Endothelial cell (in vitro differentiated cells): Measurements from ENCODE around the gene ZIC2. TPM values are rescaled to one million over a fixed set of nuclear protein-coding genes. Genes with fewer than 3 reads are reported as not detected.

Source experiments
- DNase-seq: peaks from one replicate; pipeline ENCODE4 v3.0.0; 2021; ENCODE audit warnings: low spot score
- H3K27ac Mint-ChIP-seq: one replicate; pipeline ENCODE4 v1.8.0; 2021; ENCODE audit warnings: mixed read lengths, inconsistent platforms; ENCODE audit not compliant: unreplicated experiment
- H3K27me3 Mint-ChIP-seq: one replicate; pipeline ENCODE4 v1.8.0; 2021; ENCODE audit warnings: mild to moderate bottlenecking, moderate library complexity, mixed read lengths, inconsistent platforms; ENCODE audit not compliant: unreplicated experiment
- H3K36me3 Mint-ChIP-seq: one replicate; pipeline ENCODE4 v1.8.0; 2021; ENCODE audit warnings: mild to moderate bottlenecking, low read depth, mixed read lengths, inconsistent platforms; ENCODE audit not compliant: unreplicated experiment
- H3K4me1 Mint-ChIP-seq: one replicate; pipeline ENCODE4 v1.8.0; 2021; ENCODE audit warnings: mild to moderate bottlenecking, mixed read lengths, inconsistent platforms; ENCODE audit not compliant: unreplicated experiment
- H3K4me3 Mint-ChIP-seq: one replicate; pipeline ENCODE4 v1.8.0; 2021; ENCODE audit warnings: mild to moderate bottlenecking, mixed read lengths, inconsistent platforms; ENCODE audit not compliant: unreplicated experiment
- H3K9me3 Mint-ChIP-seq: one replicate; pipeline ENCODE4 v1.8.0; 2021; ENCODE audit warnings: mixed read lengths, inconsistent platforms; ENCODE audit not compliant: unreplicated experiment
- total RNA-seq: library from RNA; stranded (reverse); fragmentation: NEBNext Ultra II Directional; extraction: Animal tissue kit (Norgen Biotek cat#: 25700); gene quantifications from one replicate; pipeline ENCODE4 v1.2.1, GENCODE V29; 2021; ENCODE audit not compliant: unreplicated experiment
- TF ChIP-seq, protein P1 (sequence below): fragments of 200-600 bp; sonication (generic); IDR thresholded peaks from one replicate; pipeline ENCODE4 v1.5.0; 2021; ENCODE audit warnings: antibody characterized with exemption; ENCODE audit not compliant: unreplicated experiment

Gene ZIC2
- total RNA-seq, 1 donor from 2014 or later, result 3.8 TPM

DNA sequence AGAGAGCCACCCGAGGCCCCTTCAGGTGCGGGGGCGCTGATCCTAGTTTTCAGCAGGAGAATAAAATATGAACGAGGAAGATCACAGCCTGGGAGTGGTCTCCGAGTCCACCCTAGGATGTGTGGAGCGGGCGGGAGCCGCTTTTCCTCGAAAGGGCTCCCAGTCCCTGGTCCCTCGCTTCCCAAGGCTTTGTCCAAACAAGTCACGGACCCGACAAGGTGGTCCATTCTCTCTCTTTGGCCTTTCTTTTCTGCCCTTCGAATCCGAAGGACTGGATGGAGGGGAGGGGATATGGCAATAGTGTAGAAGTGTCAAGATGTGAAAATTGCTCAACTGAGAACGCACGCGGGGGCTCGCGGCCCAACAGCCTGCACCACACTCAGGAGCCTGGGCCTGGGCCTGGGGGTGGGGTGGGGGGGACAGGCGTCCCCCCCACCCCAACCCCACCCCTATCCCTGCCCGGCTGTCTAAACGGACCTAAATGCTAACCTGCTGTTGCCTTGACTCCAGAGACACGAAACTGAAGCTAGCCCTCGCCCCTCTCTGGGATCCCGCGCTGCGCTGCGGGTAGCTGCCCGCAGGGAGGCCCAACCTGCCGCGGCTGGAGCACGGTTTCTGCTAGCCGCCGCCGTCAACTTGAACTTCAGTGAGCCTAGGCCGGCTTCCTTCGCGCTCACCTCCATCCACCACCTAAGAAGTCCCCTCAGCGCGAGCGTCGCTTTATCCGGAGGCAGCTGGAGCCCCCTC, 7.1 kb downstream of the ZIC2 start:
- peaks cover 56% of the 10 kb centered on the region for H3K4me1 Mint-ChIP-seq
- peak; percentile 26 for DNase-seq

DNA sequence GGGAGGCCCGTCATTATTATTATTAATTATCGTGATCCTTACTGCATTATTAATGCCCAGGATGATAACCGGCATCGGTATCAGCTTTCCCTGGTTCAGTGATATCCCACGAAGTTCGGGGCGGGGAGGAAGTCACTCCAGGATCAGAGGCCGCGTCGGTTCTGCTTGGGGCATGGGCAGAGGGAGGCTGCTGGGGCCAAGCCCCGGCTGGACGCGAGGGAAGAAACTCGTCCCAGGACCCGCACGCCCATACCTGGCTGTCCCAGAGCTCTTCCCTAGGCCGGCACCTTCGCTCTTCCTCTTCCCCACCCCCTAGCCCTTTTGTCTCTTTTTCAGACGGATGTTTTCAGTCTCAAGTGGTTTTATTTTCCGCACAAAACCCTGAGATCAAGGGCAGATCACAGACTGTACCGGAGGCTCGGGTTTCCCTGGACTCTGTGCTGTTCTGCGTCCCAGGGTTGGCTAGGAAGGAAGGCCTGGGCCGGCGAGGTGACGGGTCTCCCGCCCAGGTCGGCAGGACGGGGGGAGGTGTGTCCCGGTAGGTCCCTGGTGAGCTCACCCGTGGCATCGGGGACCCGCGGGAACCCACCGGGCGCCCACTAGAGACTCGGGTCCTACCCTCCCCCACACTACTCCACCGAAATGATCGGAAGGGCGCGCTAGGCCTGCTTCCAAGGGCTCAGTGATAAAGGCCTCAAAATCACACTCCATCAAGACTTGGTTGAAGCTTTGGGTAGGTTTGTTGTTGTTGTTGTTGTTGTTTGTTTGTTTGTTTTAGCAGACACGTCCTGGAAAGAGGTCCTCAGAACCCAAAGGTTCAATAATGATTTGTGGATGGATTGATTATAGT, 7.9 kb downstream of the ZIC2 start:
- H3K9me3 Mint-ChIP-seq, result no peaks in the 10 kb centered on the region
- peaks cover 4% of the 10 kb centered on the region for H3K36me3 Mint-ChIP-seq
- peaks cover 36% of the 10 kb centered on the region for H3K27me3 Mint-ChIP-seq
- H3K4me1 Mint-ChIP-seq, result peaks cover 48% of the 10 kb centered on the region
- H3K27ac Mint-ChIP-seq, result no peak overlapping the region
- peak; percentile 28 for DNase-seq
- TF ChIP-seq, protein P1, sequence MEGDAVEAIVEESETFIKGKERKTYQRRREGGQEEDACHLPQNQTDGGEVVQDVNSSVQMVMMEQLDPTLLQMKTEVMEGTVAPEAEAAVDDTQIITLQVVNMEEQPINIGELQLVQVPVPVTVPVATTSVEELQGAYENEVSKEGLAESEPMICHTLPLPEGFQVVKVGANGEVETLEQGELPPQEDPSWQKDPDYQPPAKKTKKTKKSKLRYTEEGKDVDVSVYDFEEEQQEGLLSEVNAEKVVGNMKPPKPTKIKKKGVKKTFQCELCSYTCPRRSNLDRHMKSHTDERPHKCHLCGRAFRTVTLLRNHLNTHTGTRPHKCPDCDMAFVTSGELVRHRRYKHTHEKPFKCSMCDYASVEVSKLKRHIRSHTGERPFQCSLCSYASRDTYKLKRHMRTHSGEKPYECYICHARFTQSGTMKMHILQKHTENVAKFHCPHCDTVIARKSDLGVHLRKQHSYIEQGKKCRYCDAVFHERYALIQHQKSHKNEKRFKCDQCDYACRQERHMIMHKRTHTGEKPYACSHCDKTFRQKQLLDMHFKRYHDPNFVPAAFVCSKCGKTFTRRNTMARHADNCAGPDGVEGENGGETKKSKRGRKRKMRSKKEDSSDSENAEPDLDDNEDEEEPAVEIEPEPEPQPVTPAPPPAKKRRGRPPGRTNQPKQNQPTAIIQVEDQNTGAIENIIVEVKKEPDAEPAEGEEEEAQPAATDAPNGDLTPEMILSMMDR, result no peak
- H3K4me3 Mint-ChIP-seq, result no peak overlapping the region

More for the DNA sequence above, 7.1 kb downstream of the ZIC2 start:
- Mint-ChIP-seq H3K4me3 (no peak overlapping the region), H3K27me3 (peaks cover 43% of the 10 kb centered on the region), H3K9me3 (no peaks in the 10 kb centered on the region), H3K27ac (no peak overlapping the region), H3K36me3 (peaks cover 7% of the 10 kb centered on the region)
- TF ChIP-seq, protein P1, result no peak

DNA sequence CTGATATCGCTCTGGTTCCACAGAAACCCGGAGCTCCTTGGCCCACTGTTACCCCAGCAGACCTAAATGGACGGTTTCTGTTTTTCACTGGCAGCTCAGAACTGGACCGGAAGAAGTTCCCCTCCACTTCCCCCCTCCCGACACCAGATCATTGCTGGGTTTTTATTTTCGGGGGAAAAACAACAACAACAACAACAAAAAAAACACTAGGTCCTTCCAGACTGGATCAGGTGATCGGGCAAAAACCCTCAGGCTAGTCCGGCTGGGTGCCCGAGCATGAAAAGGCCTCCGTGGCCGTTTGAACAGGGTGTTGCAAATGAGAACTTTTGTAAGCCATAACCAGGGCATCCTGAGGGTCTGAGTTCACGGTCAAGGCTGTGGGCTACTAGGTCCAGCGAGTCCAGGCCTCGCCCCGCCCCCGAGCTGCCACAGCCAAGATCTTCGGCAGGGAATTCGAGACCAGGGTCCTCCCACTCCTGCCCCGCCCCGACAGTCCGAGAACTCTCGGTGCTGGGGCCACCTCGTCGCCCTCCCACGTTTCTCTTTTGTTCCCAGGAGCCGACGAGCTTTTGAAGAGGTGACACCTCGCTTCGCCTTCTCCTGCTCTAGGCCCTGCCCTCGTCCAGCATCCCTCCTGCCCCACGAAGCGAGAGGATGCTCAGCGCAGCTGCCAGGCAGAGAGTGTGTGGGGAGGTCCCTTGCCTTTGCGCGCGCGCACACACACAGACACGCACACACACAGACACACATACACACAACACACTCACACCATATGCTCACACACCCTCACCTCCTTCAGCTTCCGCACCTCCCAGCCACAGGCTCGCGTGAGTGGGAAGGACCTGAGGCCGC, 8.8 kb downstream of the ZIC2 start:
- H3K36me3 Mint-ChIP-seq, result peaks cover 3% of the 10 kb centered on the region
- H3K27me3 Mint-ChIP-seq, result peaks cover 34% of the 10 kb centered on the region
- peak; percentile 15 for DNase-seq
- no peaks in the 10 kb centered on the region for H3K9me3 Mint-ChIP-seq
- H3K27ac Mint-ChIP-seq, result no peak overlapping the region
- TF ChIP-seq, protein P1, result no peak
- peaks cover 47% of the 10 kb centered on the region for H3K4me1 Mint-ChIP-seq
- H3K4me3 Mint-ChIP-seq, result no peak overlapping the region

DNA sequence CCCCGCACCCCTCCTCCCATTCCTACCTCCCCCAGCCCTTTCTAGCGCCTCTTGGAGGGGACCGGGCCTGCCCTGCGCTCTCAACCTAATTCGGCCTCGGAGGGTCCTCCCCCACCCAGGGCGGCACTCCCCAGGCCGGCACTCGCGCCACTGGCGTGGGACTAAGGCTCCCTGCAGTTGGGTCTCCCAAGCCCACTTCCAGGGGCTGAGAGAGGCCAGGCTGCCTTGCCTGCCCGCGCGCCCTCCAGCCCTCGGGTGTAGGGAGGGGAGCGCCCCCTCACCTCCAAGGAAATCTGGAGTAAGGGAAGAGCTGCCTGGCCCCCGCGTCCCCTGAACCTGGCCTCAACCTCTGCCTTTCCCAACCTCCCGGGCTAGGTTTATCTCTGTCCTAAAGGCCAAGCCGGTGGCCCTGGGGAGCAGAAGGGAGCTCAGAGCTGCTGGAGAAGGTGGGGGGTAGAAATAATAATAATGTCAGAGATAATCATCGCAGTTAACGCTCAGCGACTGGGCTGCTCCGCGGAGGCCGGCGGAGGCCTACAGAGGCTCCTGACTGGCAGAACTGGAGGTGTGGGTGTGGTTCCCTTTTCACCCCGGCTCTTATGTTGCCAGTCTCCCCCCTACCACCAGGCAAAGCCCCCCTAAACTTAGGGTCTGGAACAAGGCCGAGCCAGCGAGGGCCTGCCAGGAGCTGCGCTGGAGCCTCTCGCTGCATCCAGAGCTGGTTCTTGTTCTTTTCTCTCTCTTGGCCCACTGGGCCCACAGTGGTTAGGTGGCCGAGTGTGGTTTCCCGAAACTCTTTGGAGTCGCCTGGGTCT, 9.6 kb downstream of the ZIC2 start:
- no peak overlapping the region for H3K4me3 Mint-ChIP-seq
- TF ChIP-seq, protein P1, result no peak
- DNase-seq, result no peak
- H3K4me1 Mint-ChIP-seq, result peaks cover 42% of the 10 kb centered on the region
- H3K27me3 Mint-ChIP-seq, result peaks cover 31% of the 10 kb centered on the region
- peaks cover 3% of the 10 kb centered on the region for H3K36me3 Mint-ChIP-seq
- H3K27ac Mint-ChIP-seq, result no peak overlapping the region
- no peaks in the 10 kb centered on the region for H3K9me3 Mint-ChIP-seq
